Stimulated activated effector memory CD8-positive, alpha-beta T cell treated with anti-CD3 and anti-CD28 coated beads, Interleukin-12 subunit alpha, Interleukin-12 subunit beta, amount 100 ng/mL, for 72 hours (primary cell): ENCODE measurements around the gene ATP9A.
A peak's percentile ranks its signal among the peaks of the same experiment; 100 is the strongest.
"Not testable (repeated sequence)": the region's sequence is repeated elsewhere in the genome, so short reads cannot be mapped to it uniquely, and the experiment has no call there.

Source experiments
- ATAC-seq: fragments of 150-1000 bp; cut with Tn5 transposase; 2 replicates; pipeline ENCODE4 v1.10.0; 2021
- DNase-seq, 2 donors: peaks; one replicate each; pipeline ENCODE4 v3.0.0; 2021 to 2022; ENCODE audit warnings: low spot score in 2 of 2
- H3K27ac Mint-ChIP-seq: one replicate; pipeline ENCODE4 v1.8.0; 2022; ENCODE audit warnings: mild to moderate bottlenecking, mixed read lengths
- H3K36me3 Mint-ChIP-seq: one replicate; pipeline ENCODE4 v1.8.0; 2022; ENCODE audit warnings: mild to moderate bottlenecking, mixed read lengths
- H3K4me1 Mint-ChIP-seq: one replicate; pipeline ENCODE4 v1.8.0; 2022; ENCODE audit warnings: mixed read lengths
- H3K4me3 Mint-ChIP-seq: one replicate; pipeline ENCODE4 v1.8.0; 2022; ENCODE audit warnings: mild to moderate bottlenecking, mixed read lengths
- H3K9me3 Mint-ChIP-seq: one replicate; pipeline ENCODE4 v1.8.0; 2022; ENCODE audit warnings: mixed read lengths

Gene ATP9A

DNA sequence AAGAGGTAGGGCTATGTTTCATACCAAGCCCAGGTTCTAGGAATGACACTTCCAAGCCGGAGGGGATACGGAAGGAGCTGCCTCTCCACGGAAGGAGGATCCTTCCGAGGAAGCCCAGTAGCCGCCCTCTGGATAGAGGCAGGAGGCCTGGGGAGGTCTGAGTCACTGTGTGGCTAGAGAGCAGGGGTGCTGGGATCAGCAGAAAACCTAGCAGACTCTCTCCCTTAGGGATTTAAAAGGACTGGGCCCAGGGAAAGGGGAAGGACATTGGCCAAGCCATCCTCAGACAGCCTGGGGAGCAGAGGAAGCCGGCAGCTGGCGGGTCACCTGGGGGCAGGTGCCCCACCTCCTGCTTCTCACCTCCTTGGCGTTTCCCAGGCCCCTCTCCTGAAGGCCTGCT lies 189.1 kb downstream of the ATP9A start:
- no peak overlapping the region for H3K4me3 Mint-ChIP-seq
- H3K9me3 Mint-ChIP-seq, result no peaks in the 10 kb centered on the region
- DNase-seq (no peak), ATAC-seq (no peak)
- peaks cover 9% of the 10 kb centered on the region for H3K4me1 Mint-ChIP-seq
- H3K36me3 Mint-ChIP-seq, result no peaks in the 10 kb centered on the region
- peak overlapping the region; percentile 64 for H3K27ac Mint-ChIP-seq

DNA sequence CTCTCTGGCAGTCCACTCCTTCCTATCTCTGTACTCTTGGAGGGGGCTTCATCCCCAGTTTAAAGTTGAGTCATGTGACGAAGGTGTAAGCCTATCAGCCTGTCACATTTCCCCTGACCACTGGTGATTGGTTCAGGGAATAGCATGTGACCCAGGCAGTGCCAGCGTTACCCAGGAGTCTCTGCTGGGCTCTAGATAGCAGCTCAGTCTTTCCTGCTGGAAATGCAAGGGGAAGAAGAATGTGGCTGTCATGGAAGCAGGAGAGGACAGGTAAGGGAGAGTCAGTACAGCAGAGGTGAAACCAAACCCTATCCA lies 190.1 kb downstream of the ATP9A start:
- no peak overlapping the region for H3K4me3 Mint-ChIP-seq
- no peak overlapping the region for H3K27ac Mint-ChIP-seq
- DNase-seq, result no peak
- H3K36me3 Mint-ChIP-seq, result no peaks in the 10 kb centered on the region
- no peaks in the 10 kb centered on the region for H3K9me3 Mint-ChIP-seq
- no peak for ATAC-seq
- peaks cover 13% of the 10 kb centered on the region for H3K4me1 Mint-ChIP-seq

DNA sequence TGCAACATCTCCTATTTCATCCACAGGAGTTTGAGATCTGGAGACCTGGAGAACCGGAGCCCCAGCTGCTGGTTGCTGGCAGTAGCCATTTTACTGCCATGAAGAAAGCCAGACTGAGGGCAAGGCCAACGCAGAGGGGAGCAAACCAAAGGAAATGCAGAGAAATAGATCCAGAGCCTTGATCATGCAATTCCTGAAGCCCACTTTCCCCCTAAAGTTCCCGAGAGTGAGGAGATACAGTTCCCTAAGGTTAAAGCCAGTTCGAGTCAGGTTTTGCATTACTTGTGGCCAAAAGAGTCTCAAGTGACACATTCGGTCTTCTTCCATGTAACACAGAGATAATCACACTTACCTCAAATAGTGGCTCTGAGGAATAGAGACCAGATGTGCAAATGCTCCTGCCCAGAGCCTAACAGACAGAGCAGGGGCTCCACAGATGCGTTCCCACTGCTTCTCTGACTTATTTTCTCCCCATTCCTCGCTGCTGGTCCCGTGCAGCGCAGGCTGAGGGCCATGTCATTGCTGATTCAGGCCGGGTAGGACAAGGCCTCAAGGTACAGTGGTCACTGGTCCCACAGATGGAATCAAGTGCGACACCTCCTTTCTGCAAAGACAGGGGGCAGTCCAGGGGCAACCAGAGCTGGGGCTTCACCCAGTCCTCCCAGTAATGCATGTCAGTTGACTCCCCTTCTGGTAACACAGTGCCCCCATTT lies 190.6 kb downstream of the ATP9A start:
- no peak for ATAC-seq
- no peak for DNase-seq
- no peaks in the 10 kb centered on the region for H3K36me3 Mint-ChIP-seq
- H3K27ac Mint-ChIP-seq, result no peak overlapping the region
- no peaks in the 10 kb centered on the region for H3K9me3 Mint-ChIP-seq
- H3K4me3 Mint-ChIP-seq, result no peak overlapping the region
- H3K4me1 Mint-ChIP-seq, result peaks cover 13% of the 10 kb centered on the region

DNA sequence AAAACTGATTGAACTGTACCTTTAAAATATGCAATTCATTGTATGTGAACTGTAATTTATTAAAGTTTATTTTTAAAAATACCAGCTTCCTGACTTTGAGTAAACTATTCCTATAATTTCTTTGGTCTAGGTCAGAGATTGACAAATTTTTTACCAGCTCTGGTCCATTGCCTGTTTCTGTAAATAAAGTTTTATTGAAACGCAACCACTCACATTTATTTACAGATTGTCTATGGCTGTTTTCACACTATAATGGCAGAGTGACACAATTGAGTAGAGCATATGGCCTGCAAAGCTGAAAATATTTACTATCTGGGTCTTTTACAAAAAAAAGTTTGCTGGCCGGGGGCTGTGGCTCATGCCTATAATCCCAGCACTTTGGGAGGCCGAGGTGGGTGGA lies 192.7 kb downstream of the ATP9A start:
- ATAC-seq, result no peak
- Mint-ChIP-seq H3K4me3 (no peak overlapping the region), H3K9me3 (no peaks in the 10 kb centered on the region), H3K27ac (no peak overlapping the region), H3K4me1 (peaks cover 13% of the 10 kb centered on the region), H3K36me3 (no peaks in the 10 kb centered on the region)
- DNase-seq, result no peak

DNA sequence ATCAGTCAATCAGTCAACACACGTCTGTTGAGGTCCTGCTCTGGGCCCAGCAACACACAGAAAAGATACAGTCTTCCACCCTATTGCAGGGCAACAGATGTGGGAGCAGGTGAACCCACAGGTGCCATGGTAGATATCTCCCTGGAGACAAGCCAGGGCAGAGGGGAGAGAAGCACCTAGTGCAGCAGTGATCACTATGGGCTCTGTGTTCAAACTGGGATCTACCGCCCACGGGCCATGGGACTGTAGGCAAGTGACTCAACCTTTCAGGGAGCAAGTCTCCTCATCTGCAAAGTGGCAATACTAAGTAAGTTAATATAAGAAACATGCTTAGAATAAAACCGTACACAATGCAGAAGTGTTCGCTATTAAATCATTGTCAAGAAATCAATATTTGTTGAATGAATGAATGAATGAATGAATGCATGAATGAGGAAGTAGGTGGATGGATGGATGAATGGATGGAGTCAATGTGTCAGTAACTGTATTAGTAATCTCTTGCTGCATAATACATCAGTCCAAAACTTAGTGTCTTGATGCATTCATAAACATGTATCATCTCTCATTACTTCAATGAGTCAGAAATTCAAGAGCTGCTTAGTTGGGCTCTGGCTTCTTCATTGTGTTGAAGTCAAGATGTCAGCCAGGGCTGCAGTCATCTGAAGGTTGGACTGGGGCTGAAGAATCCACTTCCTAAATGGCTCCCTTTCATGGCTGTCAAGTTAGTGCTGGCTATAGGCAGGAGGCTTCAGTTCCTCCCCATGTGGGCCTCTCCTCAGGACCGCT lies 193.7 kb downstream of the ATP9A start:
- no peak overlapping the region for H3K4me3 Mint-ChIP-seq
- no peaks in the 10 kb centered on the region for H3K36me3 Mint-ChIP-seq
- ATAC-seq, result peak; percentile 96

DNA sequence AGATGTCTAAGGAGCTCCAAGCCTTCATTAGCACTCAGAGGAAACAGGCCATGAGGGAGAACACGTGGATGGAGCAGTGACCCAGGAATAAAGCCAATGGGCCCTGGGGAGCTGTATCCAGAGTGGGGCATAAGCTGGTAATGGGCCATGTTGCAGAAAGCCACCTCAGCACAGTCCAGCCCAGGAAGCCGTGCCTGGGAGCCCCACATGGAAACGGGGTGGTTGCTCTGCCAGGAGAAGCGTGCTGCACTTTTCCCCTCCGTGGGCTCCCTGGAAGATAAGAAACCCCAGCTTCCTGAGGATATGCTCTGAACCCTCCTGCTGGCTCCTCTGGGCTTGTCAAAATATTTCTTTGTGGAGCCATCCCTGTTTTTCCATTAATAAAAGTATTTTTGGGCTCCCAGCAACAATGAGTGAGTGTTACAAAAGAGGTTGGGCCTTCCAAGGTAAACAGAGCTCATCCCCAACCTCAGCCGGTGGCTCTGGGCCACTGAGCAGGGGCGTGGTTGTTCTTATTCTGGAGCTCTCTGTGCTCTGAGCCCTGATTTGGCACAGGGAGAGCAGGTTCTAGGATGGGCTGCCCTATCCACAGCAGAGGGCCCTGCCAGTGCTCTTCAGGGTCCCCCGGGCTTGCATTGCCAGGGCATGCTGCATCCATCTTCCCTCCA lies 194.5 kb downstream of the ATP9A start:
- Mint-ChIP-seq H3K9me3 (no peaks in the 10 kb centered on the region), H3K36me3 (no peaks in the 10 kb centered on the region), H3K27ac (peak overlapping the region; percentile 44), H3K4me3 (no peak overlapping the region), H3K4me1 (peaks cover 8% of the 10 kb centered on the region)
- DNase-seq, result no peak
- no peak for ATAC-seq

More for the DNA sequence above, 193.7 kb downstream of the ATP9A start:
- Mint-ChIP-seq H3K27ac (peak overlapping the region; percentile 44), H3K4me1 (peaks cover 8% of the 10 kb centered on the region), H3K9me3 (no peaks in the 10 kb centered on the region)
- peak in 1 of 2 donors; percentile 57 for DNase-seq

DNA sequence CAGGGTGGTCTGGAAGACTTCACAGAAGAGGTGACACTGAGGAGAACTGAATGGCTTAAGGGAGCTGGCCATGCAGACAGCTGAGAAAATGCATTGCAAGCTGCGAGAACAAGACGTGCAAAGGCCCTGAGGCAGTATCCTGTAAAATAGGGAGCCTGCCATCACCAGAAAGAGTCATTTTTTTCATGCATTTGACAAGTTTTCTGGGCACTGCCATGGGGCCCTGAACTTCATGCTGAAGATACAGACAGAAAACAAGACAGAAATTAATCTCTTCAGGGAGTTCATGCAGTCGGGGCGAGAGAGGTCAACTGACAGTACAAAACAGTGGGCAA lies 196.8 kb downstream of the ATP9A start:
- no peak for DNase-seq
- ATAC-seq, result no peak
- Mint-ChIP-seq H3K27ac (no peak overlapping the region), H3K36me3 (no peaks in the 10 kb centered on the region), H3K4me1 (peaks cover 8% of the 10 kb centered on the region), H3K9me3 (no peaks in the 10 kb centered on the region), H3K4me3 (no peak overlapping the region)

DNA sequence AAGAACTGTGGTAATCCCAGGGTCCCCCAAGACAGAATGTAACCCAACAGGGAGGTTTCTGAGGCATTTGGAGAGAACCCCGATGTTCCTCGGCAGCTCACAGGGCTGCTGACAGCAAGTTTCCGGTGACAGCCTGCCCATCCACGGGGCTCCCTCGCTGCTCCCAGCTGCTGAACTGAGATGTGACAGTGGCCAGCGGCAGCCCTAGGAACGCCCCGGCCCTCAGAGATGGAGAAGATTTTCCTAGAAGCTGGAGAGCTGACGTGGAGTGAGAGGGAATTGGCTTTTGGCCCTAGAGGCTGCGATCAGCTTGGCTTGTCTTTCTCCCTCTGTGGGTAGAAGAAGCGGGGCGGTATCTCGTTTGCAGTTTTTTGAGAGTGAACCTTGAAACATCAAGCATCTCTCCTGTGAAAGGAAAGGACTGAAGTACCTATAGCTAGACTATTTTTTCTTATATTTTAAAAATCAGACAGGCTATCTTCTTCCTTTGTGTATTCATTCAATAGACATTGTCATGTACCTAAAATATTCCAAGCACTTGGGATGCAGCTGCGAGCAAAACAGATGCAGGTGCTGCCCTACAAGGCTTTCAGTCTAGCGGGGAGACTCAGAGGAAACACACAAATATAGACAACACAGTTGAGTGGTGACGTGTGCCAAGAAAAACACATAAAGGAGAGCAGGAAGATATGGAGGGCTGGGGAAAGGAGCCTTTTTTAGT lies 197.3 kb downstream of the ATP9A start:
- no peaks in the 10 kb centered on the region for H3K36me3 Mint-ChIP-seq
- no peak overlapping the region for H3K4me3 Mint-ChIP-seq
- peaks cover 8% of the 10 kb centered on the region for H3K4me1 Mint-ChIP-seq
- no peaks in the 10 kb centered on the region for H3K9me3 Mint-ChIP-seq
- DNase-seq (no peak), ATAC-seq (no peak)
- H3K27ac Mint-ChIP-seq, result no peak overlapping the region

DNA sequence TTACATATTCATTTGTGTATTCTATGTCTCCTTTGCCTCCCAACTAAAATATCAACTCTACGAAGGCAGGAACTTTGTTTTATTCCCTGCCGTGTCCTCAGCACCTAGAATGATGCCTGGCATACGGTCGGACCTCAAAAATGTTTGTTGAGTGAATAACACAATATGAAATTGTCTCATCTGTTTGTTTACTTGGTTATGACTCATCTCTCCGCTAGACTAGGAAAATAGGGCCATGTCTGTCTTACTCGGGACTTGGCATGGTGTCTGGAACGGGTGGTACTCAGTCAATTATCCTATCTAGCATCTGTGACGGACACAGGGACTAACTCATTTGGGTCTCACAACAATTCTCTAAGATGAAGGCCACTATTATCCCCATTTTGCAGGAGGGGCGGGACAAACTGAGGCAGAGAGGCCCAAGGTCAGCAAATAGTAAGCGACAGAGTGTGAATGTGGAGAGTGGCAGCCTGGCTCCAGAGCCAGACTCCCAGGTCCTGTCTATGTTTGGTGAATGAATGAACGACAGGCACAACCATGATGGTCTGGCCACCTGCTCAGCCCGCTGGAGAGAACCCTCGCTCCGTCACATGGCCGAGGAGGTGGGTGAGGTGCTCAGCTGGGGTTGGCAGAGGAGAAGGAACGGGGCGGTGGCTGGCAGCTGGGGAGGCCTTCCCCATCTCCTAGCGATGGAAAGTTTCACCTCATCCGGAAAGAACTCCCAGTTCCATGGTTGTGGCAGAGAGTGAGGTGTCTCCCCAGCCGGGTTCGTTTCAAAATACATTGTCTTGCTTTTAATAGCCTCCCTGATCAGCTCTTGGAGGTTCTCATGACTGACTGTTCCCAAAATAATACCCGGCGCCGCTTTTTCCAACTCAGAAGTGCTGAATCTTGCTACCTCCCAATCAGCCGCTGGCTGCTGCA lies 198.1 kb downstream of the ATP9A start:
- ATAC-seq (no peak), DNase-seq (no peak)
- H3K4me1 Mint-ChIP-seq, result peaks cover 8% of the 10 kb centered on the region
- no peaks in the 10 kb centered on the region for H3K36me3 Mint-ChIP-seq
- H3K4me3 Mint-ChIP-seq, result no peak overlapping the region
- no peaks in the 10 kb centered on the region for H3K9me3 Mint-ChIP-seq
- no peak overlapping the region for H3K27ac Mint-ChIP-seq

DNA sequence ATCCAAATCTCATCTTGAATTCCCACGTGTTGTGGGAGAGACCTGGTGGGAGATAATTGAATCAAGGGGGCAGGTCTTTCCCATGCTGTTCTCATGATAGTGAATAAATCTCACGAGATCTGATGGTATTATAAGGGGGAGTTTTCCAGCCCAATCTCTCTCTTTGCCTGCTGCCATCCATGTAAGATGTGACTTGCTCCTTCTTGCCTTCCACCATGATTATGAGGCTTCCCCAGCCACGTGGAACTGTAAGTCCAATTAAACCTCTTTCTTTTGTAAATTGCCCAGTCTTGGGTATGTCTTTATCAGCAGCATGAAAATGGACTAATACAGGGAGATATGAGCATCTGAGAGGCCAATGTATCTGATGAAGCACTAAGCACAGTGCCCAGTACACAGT lies 199.7 kb downstream of the ATP9A start:
- H3K4me3 Mint-ChIP-seq, ATAC-seq, H3K9me3 Mint-ChIP-seq, H3K36me3 Mint-ChIP-seq, DNase-seq, H3K4me1 Mint-ChIP-seq: not testable (repeated sequence)
- H3K27ac Mint-ChIP-seq, result peak overlapping the region; percentile 6

DNA sequence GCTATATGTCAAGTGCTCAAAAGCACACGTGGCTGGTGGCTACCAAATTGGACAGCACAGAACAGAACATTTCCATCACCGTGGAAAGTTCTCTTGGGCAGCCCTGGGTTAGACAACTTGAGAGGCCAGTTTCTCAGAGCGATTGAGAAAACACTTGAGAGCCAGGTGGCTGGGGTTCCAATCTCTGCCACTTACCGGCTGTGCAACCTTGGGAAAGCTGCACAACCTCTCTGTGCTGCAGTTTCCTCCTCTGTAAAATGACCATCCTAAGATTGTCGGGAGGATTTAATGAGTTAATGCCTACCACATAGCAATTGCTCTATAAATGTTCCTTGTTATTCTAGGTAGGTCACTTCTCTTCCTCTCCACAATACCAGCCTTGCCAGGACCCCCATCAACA lies 200.6 kb downstream of the ATP9A start:
- no peaks in the 10 kb centered on the region for H3K9me3 Mint-ChIP-seq
- ATAC-seq (no peak), DNase-seq (no peak)
- peak overlapping the region; percentile 6 for H3K27ac Mint-ChIP-seq
- H3K4me1 Mint-ChIP-seq, result peaks cover 10% of the 10 kb centered on the region
- no peaks in the 10 kb centered on the region for H3K36me3 Mint-ChIP-seq
- H3K4me3 Mint-ChIP-seq, result no peak overlapping the region

DNA sequence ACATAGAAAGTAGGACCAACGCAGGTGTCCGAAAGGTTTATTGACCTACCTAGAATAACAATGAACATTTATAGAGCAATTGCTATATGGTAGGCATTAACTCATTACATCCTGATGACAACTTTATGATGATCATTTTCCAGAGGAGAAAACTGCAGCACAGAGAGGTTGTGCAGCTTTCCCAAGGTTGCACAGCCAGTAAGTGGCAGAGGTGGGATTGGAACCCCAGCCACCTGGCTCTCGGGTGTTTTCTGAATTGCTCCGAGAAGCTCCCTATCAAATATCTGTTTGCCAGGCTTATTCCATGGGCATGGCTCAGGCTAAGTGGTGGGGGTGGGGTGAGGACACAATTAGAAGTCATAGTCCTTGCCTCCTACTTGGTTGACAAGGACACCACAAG lies 201.6 kb downstream of the ATP9A start:
- no peaks in the 10 kb centered on the region for H3K9me3 Mint-ChIP-seq
- no peaks in the 10 kb centered on the region for H3K36me3 Mint-ChIP-seq
- DNase-seq (no peak), ATAC-seq (no peak)
- no peak overlapping the region for H3K27ac Mint-ChIP-seq
- H3K4me1 Mint-ChIP-seq, result peaks cover 14% of the 10 kb centered on the region
- no peak overlapping the region for H3K4me3 Mint-ChIP-seq

DNA sequence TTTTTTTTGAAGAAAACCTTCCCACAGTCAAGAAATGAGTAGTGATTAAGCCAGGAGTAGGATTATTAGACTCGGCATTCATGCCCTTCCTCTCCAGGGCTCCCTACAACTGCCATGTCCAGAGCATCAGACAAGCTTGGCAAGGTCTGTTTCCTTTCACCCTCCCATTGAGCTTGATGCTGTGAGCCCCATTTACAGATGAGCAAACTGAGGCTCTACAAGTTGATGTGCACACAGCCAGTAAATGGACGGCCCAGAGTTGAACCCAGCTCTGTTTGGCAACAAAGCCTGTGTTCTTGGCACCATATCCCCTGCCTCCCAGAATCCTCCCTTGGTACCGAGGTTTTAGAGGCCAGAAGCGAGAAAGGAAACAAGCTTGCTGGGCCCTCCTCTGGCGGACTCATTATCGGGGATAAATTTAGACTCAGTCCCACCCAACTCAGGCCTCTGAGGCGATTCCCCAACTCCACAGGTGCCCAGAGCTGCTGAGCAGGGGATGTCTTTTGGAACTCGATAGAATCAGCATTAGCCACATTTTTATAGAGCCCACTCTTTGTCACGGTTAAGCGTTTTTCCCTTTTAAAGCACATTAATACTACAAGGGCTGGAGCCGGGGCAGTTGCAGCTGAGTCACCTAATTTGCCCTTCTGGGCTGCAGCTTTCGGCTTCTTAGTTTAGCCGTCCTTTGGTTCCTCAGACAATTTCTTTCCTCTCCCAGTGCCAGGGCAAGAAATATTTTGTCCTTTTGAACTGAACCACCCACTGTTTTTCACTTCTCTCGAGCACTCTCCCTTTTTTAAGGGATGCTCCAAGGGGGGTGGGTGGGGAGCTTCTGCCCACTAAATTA lies 202.7 kb downstream of the ATP9A start:
- ATAC-seq, result no peak
- no peak for DNase-seq

More for the DNA sequence above, 202.7 kb downstream of the ATP9A start:
- Mint-ChIP-seq H3K4me1 (peaks cover 24% of the 10 kb centered on the region), H3K36me3 (no peaks in the 10 kb centered on the region), H3K4me3 (no peak overlapping the region), H3K9me3 (no peaks in the 10 kb centered on the region), H3K27ac (no peak overlapping the region)
